ENCODE measurements around the gene SLC35F2.
"Not testable (repeated sequence)": the region's sequence is repeated elsewhere in the genome, so short reads cannot be mapped to it uniquely, and the experiment has no call there.

SLC35F2 gene

DNA sequence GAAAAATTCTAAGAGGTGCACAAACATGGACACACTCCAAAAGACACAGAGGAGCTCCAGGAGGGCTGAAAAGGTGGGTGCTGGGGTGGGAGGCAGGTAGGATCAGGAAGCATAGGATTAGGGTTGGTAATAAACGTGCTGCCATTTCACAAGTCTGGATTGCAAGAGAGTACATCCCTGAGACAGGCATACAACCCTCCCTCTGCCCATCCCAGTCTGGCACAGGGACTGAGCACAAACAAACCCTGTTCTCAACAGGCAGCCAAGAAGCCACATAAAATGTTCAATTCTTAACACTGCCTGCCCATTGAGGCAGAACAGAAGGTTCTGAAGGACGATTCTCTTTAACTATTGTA lies 18.5 kb downstream of the SLC35F2 start:
- DNase-seq, result no peak

DNA sequence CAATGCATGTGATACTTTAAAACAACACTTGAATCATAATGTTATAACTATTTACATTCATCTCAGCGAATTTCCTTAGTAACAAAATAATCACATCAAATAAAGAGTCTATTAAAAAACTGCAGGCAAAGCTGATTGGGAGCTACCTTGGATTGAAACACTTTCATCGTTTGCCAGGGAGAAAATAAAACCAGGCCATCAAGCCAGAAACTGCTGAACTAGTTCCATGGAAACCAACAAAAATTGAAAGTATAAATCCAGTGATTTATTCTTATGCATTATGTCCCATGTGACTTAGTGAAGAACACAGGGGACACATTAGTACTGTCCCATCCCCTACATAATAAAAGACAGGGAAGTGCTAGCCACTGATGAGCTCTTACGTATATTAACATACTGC lies 21.7 kb downstream of the SLC35F2 start:
- no peak for DNase-seq

DNA sequence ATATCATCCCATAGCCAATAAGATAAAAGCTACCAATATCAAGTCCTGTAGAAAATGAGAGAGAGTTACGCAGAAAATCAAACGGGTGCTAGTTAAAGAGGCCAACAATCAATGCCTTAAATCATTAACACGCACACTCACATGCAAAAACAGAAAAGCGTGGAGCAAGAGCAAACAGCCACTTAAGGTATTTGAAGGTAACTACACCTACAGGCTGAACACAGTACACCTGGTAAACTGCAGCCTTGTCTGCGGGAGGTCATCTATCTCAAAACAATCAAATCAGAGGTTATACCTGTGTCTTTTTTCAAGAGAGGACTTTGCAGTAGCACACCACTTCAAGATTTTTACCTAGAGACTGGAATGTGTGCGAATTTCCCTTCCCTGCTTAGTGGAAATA lies 23.6 kb downstream of the SLC35F2 start:
- peak; percentile 12 for DNase-seq

DNA sequence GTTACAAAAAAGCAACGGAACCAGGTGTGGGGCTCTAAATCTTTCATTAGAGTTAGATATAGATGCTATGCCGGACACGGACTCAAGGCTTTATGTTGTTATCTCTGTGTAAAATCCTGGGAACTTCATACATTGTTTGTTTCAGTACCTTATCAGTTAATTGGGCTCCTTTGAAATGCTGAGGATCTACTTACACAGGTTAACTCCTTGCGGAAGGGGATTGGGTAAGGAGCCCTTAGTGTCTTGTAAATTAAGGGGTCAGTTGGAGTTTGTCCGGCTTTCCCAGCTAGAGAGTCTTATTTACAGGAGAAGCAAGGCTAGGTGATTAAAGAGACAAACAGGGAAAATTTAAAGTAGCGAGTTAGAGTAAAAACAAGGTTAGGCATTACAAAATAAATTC lies 24.7 kb downstream of the SLC35F2 start:
- not testable (repeated sequence) for DNase-seq

DNA sequence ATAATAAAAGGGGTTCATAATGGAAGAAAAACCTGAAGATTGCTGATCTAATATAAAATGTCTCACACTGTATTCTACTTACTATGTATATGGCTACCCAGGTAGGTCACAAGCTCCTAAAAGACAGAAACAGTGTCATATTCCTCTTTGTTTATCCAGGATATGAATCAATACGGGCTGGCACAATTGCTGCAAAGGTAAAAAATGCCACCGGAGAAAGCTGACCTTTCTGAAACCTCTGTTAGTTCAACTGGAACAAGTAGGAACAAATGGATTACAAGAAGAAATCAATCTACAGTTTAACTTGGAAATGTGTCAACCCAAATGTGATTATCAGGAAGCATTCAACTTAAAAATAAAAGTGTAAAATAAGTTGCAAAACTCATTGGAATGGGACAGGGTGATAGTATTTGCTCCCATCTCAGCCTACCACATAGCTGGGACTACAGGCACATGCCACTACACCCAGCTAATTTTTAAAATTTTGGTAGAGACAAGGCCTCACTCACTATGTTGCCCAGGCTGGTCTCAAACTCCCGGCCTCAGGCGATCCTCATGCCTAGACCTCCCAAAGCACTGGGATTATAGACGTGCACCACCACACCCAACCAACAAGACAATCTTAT lies 27.6 kb downstream of the SLC35F2 start:
- DNase-seq, result peak; percentile 13

DNA sequence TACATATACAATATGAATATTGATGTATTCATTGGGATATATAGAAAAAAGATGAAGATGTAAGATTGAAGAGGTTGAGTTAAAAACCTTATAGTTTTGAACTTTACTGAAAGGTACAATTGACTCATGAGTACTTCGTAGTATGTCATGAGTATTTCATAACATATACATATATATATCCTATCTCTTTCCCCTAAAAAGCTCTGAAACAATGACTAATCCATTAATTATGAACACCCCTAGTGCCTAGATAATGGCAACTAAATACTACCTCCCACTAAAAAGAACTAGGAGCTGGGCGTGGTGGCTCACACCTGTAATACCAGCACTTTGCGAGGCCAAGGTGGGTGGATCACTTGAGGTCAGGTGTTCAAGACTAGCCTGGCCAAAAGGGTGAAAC lies 31.5 kb downstream of the SLC35F2 start:
- no peak for DNase-seq

DNA sequence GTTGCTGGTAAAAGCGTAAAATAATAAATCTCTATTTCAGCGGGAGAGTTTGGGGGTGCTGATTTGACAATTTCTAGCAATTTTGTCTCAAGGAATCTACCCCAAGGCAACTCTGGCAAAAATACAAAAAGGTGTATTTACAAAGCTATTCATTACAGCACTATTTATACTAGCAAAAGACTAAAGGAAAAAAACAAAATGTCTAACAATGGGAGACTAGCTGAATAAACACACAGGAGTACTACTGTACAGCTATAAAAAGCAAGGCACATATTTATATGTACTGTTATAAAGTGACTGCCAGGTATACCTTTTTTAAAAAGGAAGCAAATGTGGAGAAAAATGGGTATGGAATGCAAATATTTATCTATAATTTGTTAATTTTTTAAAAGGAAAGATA lies 32.7 kb downstream of the SLC35F2 start:
- no peak for DNase-seq

DNA sequence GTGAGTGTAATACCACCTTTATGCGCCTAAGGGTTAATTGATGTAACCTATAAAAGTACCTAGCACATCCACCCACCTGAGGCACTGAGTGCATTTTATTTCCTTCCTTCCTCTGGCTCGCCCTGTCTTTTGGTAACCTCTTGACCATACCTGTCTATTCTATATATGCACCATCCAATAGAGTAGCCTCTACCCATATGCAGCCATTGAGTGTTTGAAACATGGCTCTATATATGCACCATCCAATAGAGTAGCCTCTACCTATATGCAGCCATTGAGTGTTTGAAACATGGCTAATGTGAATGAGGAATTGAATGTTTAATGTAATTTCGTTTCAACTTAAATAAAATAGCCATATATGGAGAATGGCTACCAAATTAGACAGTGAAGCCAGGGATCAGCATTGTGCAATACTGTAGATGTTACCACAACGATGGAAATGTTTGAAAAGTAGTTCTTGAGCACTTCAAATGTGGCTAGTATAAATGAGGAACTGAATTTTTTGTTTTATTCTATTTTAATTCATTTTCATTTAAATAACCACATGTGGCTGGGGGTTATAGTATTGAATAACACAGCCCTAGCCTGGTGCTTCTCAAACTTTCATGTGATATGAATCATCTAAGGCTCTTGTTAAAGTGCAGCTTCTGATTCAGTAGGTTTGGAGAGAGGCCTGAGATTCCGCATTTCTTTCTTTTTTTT lies 33.8 kb downstream of the SLC35F2 start:
- DNase-seq, result no peak

DNA sequence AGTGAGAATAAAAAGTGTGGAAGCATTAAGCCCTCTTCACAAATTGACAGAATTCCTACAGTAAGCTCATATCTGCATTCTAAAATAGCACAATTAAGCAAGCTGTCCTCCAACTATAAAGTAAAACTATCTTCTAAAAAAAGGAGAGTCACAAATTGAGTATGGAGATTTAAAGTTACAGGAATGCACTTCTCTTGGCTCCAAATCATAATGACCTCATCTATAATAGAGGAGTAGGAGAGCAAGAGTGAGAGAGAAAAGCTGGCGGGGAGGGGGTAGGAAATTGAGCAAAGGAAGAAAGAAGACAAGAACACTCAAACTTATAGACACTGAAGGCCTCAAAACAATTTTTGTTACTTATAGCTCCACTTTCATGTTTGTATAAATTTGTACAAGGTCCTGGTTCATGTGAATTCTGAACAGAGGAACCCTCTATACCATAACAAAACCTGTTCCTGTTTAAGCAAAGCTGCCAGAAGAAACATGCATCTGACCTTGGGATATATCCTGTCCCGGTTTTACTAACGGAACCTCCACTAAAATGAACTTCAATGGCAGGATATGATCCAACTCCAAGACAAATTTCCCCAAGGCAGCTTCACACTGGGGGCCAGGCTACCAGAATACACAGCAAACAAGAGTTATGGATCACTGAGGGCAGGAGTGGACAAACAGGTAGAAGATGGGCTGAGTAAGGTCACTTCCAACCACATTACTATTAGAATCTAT lies 37.2 kb downstream of the SLC35F2 start:
- DNase-seq, result peak; percentile 20

DNA sequence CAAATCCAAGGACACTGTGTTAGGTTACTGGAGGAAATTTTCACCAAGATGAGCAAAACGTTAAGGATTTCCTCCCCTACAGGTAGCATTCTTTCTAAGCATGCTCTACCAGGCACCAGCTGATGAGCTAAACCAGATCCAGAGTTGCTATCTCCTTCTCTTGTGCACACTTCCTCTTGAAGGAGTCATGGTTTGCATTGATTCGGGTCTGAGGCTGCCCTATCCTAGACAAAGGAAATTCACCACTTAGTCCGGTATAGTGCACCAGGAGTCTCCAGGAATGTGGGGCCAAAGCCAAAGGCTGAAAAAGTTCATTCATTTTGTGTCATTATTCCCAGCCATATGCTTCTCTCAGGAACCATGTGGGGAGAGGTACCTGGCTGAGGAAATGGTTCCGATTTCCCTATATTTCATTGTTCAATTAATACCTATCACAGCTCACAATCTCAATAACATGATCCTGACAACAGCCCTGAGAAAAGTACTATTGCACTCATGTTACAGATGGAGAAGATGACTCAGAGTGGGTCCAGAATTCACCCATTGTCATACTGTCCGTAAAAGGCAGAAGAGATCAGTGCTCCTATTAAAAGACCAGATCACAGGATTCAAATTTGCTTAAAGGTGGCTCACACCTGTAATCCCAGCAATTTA lies 39.1 kb downstream of the SLC35F2 start:
- DNase-seq, result no peak

DNA sequence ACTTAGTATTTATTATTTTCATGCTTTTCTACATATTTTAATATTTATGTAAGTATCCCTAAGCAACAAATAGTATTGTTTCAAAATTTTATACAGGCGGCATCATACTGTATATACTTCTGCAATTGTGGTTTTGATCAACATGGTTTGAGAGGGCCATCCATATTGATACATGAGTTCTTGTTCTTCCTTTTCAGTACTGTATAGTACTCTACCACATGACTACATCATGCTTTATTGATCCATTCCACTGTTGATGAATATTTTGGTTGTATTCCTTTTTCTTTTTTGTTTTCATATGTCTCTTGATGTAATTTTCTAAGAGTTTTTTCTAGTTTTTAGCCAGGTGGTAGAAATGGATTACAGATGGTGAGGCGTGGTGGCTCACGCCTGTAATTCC lies 40.1 kb downstream of the SLC35F2 start:
- DNase-seq, result no peak

DNA sequence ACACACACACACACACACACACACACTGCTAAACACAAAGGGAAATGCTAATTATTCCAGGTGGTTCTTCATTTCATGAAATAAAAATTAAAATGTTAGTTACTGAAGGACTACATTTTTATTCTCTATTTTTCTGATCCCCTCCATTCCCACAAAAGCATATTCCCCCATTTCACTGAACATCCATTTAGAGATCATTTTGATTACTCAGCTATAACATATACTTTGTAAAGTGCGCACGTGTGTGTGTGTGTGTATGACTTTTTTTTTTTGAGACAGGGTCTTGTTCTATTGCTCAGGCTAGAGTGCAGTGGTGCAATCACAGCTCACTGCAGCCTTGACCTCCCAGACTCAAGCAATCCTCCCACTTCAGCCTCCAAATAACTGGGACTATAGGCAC lies 42.6 kb downstream of the SLC35F2 start:
- DNase-seq, result no peak

DNA sequence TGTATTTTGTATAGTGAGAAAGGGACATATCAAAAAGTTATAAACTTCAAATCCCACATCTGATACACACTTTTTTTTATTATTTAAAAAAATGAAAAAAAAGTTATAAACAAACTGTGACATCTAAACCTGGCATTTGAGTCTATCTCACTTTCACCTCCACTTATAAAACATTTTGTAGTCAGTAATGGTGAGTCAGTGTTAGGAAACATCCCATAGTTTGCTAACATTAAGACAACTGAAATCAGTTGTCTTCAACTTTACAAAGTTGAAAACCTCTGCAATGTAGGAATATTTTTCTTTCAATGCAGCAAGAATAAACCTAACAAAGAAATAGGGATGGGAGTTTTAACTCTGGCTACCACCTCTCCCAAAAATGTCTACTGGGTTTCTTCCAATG lies 47.7 kb downstream of the SLC35F2 start:
- no peak for DNase-seq

DNA sequence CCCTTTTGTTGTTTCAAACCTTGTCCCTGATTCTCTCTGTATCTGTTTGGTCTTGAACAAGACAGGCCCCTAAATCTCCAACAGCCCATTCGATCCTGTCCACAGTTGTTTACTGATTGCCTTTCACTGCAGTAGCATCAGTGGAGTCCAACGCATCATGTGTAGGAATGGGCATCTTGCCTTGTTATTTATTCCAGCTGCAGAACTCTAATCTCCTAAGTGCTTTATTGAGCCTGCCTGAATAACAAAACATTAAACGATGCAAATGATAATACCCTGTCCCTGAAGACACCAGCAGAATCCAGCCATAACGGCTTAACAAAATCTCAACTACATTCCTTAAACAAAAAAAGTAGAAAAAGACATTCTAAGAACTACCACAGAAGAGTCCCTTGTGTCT lies 50.1 kb downstream of the SLC35F2 start:
- DNase-seq, result no peak

DNA sequence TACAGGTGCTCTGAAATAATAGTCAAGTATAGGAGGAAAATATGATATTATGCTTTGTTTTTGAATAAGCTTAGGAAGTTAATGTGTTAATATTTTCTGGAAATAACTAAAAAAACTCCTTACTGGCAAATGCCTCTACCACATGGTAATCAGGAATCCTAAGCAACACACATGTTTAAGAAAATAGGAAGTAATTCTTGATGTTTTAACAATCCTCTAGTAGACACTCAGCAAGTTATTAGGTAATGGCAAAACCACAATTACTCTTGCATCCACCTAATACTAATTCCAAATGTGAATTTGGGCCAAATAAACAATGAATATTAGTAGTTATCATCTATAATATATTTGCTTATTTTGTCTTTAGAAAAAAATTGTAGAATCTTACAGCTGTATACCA lies 53.6 kb downstream of the SLC35F2 start:
- no peak for DNase-seq

DNA sequence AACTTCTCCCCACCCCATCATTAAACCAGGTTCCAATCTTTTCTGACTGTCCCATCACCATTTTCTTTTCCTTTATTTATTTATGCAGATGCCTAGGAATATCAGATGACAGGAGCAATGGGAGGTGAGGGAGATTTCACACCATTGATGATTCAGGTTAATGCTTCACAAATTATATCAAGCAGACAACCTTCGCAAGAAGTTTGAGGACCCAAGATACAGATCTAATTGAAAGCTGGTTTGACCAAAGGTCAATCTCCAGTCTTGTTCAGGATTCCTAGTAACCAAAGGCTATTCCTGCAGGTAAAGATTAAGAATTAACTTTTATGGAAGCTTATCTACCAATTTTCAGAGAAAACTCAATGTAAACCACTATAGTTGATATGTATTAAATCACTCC lies 54.4 kb downstream of the SLC35F2 start:
- DNase-seq, result no peak

DNA sequence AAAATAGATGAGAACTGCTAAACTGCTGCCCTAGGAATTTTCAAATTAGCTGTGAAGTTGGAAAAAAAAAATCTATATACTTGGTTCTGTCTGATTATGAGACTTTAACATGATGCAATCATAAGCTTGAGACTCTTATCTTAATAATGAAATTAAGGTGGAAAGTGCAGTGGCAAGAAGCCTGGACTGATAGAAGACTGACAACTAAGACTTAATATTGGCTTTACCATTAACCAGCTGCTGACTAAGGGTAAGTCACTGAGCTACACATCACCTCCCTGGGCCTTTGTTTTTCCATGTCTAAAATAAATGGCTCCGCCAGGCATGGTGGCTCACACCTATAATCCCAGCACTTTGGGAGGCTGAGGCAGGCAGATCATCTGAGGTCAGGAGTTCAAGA lies 56.9 kb downstream of the SLC35F2 start:
- no peak for DNase-seq

DNA sequence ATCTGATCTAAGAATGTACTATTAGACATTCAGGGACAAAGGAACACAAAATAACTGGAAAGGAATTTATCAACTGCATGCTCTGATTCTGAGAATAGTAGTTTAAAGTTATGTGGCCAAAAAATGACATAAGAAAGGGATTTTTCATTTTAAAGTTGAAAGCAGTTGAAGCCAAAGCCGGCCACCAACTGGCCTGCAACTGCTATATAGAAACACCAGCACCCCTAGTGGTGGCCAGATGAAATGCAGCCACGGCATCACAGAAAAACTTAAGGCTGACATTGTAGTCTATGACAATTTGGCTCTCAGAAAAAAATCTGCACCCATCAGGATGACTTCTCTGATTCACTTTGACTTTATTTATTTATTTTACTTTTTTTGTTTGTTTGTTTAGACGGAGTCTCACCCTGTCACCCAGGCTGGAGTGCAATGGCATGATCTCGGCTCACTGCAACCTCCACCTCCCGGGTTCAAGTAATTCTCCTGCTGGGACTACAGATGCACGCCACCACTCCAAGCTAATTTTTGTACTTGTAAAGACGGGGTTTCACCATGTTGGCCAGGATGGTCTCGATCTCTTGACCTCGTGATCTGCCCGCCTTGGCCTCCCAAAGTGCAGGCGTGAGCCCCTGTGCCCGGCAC lies 59.2 kb downstream of the SLC35F2 start:
- peak; percentile 77 for DNase-seq

DNA sequence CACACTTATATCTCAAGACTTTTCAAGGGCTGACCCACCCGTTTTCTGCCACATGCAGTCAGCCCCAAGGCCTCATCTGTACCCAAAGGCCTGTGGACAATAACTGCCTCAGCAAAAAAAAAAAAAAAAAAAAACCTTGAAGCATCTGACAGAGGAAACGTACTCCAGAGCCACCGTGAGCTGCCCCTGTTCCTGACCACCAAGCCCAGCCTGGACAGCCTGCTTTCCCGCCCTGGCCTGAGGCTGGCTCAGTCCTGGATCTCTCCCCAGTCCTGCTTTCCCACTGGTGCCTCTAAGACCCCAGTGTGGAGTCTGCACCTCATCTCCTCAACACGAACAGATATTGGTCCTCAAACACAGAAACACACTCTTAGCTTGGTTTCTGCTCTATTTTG lies 66.5 kb downstream of the SLC35F2 start:
- DNase-seq, result no peak

DNA sequence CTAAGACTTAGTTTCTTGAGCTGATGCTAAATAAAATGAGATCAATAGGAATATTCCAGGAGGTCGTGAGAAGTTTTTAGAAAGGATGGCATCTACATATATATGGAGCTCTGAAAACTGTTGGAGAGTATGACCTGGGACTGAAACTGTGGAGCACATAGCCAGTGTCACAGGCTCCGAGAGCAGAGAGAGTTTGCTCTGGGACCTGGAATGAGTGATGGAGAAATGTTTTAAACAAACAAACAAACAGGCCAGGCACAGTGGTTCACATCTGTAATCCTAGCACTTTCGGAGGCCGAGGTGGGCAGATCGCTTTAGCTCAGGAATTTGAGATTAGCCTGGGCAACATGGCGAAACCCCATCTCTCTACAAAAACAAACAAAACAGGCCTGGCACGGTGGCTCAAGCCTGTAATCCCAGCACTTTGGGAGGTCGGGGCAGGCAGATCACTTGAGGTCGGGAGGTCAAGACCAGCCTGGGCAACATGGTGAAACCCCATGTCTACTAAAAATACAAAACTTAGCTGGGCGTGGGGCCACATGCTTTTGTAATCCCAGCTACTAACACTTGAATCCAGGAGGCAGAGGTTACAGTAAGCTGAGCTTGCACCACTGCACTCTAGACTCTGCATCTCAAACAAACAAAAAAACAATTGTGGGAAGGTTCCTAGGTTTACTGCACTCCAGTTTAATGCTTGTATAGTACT lies 67.1 kb downstream of the SLC35F2 start:
- DNase-seq, result no peak

DNA sequence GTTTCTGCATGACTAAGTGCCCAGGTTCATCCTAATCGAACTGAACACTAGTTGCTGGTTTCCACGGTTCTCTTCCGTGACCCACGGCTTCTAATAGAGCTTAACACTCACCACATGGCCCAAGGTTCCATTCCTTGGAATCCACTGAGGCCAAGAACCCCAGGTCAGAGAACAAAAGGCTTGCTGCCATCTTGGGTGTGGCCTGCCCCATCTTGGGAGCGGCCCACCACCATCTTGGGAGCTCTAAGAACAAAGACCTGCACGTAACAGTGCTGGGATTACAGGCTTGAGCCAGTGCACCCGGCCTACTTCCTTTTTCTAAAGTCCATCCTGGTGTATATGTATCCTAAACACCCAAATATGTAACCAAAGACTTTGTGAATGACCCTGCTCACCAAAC lies 68.8 kb downstream of the SLC35F2 start:
- no peak for DNase-seq

DNA sequence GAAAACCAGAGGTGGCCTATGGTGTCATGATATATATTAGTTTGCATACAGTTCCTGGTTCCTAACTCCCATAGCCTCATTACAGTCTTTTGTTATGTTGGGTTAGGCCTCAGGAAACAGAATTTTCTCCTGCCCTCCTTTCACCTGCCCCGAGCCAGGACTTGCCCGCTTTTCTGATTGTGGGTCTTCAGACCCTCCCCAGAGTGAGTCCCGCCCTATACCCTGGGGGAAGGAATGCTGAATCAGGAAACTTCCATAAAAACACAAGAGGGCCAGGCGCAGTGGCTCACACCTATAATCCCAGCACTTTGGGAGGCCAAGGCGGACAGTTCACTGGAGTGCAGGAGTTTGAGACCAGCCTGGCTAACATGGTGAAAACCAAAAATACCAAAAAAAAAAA lies 70.9 kb downstream of the SLC35F2 start:
- DNase-seq, result no peak

DNA sequence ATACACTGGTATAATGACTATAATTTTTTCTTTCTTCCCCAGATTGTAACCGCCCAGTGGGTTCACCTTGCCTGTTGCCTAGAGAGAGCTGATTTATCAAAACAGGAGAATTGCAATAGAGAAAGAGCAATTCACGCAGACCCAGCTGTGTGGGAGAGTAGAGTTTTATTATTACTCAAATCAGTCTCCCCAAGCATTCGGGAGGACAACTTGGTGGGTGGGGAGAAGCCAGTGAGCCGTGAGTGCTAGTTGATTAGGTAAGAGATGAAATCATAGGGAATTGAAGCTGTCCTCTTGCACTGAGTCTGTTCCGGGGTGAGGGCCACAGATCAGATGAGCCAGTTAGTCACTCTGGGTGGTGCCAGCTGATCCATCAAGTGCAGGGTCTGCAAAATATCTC lies 73.2 kb downstream of the SLC35F2 start:
- DNase-seq, result no peak

Measured in DMS53 (cell line).